GM12801 (cell line): Measurements from ENCODE around the gene IBTK.

Source experiments
- CTCF ChIP-seq: IDR thresholded peaks from one replicate; pipeline ENCODE4 v1.5.1; 2011; ENCODE audit warnings: control low read depth; ENCODE audit not compliant: insufficient read length; ENCODE audit errors: extremely low read depth

The IBTK gene

GRCh38 chr6:82268301-82268846 is 20.8 kb upstream of the IBTK start:
- TF ChIP-seq CTCF: no peak

GRCh38 chr6:82264824-82265223 is 17.3 kb upstream of the IBTK start:
- no peak for TF ChIP-seq CTCF

- no peak for TF ChIP-seq CTCF
Measured at GRCh38 chr6:82264321-82264720, 16.8 kb upstream of the IBTK start.

- no peak for TF ChIP-seq CTCF
Measured at GRCh38 chr6:82263916-82264315, 16.4 kb upstream of the IBTK start.

GRCh38 chr6:82260997-82261732 is 13.6 kb upstream of the IBTK start:
- TF ChIP-seq CTCF: no peak

GRCh38 chr6:82259389-82259788 is 11.8 kb upstream of the IBTK start:
- TF ChIP-seq CTCF: no peak

- no peak for TF ChIP-seq CTCF
Measured at GRCh38 chr6:82257088-82257774, 9.7 kb upstream of the IBTK start.
